GM18517 (cell line): Measurements from ENCODE around the gene MRPL16.
"Not testable (repeated sequence)": the region's sequence is repeated elsewhere in the genome, so short reads cannot be mapped to it uniquely, and the experiment has no call there.

Experiments
- ATAC-seq: cut with Tn5 transposase; IDR thresholded peaks from one replicate; pipeline ENCODE4 v1.9.1; 2021; ENCODE audit warnings: mild to moderate bottlenecking, moderate library complexity; ENCODE audit not compliant: unreplicated experiment

Gene MRPL16

GRCh38 chr11:59810189-59810910 lies at the start of gene MRPL16:
MRPL16 (minus strand) TSS chr11:59810778; CDS start chr11:59810658, 120 bp downstream.
- ATAC-seq = peak; percentile 92

DNA sequence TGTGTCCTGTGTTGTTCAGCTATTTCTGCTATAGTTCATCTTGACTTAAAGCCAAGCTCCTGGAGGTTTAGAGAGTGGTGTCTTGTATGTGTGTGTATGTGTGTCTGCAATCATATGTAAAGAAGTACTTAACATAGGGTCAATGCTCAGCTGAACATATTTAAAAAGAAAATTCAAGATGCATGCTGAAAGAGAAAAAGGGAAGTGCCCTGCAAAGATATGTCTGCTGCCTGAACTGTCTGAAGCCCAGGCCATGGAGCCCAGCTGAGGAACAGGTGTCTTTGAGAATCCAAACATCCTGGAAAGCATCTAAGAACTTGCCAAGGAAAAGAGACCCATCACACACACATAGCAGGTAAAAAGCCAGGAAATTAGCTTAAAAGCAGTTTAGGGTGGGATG lies 49.1 kb upstream of the MRPL16 start:
- ATAC-seq = no peak

GRCh38 chr11:59857439-59858434 lies 47.2 kb upstream of the MRPL16 start:
- no peak for ATAC-seq

- no peak for ATAC-seq
These were observed 44.3 kb upstream of the MRPL16 start for GRCh38 chr11:59854871-59855270.

DNA sequence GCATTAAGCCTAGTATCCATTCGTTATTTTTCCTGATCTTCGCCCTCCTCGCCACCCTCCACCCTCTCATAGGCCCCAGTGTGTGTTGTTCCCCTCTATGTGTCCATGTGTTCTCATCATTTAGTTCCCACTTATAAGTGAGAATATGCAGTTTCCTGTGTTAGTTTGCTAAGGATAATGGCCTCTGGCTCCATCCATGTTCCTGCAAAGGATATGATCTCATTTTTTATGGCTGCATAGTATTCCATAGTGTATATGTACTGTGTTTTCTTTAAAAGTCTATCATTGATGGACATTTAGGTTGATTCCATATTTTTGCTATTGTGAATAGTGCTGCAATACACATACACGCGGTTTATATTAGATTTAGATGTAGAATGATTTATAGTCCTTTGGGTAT lies 40.8 kb upstream of the MRPL16 start:
- ATAC-seq = not testable (repeated sequence)

- ATAC-seq = not testable (repeated sequence)
These were observed 39.0 kb upstream of the MRPL16 start for GRCh38 chr11:59849551-59849950.

DNA sequence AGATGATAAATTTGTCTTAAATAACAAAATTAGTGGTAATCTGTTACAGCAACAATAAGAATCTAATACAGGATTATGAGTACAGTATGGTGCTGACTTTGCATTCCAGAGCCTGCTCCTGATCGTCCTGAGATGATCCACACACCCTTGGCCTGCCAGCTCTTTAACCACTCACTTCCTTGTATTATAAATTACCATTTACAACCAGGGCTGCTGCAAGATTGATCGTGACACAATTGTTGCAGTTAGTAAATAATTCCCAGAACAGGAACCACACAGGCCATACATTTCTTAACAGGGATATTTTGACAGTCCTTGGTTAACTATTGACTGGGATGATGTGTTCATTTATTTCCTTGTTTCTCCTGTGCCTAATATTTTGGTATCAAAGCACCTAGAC lies 38.6 kb upstream of the MRPL16 start:
- ATAC-seq = no peak

- not testable (repeated sequence) for ATAC-seq
These were observed 37.9 kb upstream of the MRPL16 start for GRCh38 chr11:59848439-59848838.

GRCh38 chr11:59847626-59848025 lies 37.0 kb upstream of the MRPL16 start:
- ATAC-seq = no peak

DNA sequence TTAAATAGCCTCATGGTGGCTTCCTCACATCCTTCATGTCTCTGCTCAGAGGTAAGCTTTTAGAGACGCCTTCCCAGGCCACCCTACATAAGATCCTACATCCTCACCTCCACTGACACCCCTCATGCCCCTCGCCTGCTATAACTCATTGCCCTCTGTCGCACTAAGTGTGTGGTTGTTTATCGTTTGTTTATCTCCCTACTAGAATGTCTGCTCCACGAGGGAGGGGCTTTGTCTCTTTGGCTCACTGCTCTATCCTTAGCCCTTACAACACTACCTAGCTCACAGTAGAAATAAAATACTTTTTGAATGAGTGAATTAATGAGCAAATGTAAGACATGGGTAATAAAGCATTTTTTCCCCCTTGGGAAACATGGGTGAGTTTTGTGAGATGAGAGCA lies 36.0 kb upstream of the MRPL16 start:
- no peak for ATAC-seq

- ATAC-seq = no peak
These were observed 34.8 kb upstream of the MRPL16 start, which contains the start of gene CBLIF for GRCh38 chr11:59845399-59845798. CBLIF (minus strand) TSS chr11:59845499; CDS start chr11:59845453, 46 bp downstream.

- ATAC-seq = no peak
These were observed 31.7 kb upstream of the MRPL16 start for GRCh38 chr11:59842316-59842715.

GRCh38 chr11:59841514-59841913 lies 30.9 kb upstream of the MRPL16 start:
- no peak for ATAC-seq

GRCh38 chr11:59839615-59840014 lies 29.0 kb upstream of the MRPL16 start:
- ATAC-seq = no peak

DNA sequence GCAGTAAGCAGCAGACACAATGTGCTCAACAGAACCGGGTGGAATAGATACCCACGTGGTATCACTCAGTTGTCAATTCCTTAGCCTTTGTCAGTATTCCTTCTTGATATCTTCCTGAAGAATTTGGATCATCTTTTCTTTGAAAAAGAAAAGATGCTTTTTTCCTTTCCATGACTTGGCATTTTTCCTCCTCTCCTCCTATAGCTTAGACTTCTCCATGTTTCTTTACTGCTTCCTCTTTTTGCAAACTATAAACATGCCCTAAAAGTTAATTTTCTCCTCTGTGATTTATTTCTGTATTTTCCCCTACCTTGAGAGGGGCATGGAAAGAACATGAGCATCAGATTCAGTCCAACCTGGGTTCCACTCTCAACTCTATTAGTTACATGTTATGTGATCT lies 23.0 kb upstream of the MRPL16 start:
- ATAC-seq = no peak

DNA sequence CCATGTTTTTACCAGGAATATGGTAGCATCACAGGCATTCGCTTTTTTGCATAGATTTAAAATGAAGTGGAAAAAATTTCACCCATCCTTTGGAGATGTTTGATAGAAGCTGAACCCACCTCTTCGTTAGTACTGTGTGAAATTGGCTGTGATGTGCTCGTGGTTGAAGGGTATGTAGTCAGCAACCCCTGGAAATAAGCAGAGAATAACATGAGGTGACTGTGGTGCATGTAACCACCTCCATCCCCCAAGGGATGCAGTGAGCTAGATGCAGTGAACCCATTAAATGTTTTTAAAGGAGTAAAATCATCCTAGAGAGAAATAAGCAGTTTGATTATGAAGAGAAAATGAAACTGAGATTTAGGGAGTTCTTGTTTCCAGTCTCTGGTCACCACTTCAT lies 18.8 kb upstream of the MRPL16 start:
- ATAC-seq = no peak

DNA sequence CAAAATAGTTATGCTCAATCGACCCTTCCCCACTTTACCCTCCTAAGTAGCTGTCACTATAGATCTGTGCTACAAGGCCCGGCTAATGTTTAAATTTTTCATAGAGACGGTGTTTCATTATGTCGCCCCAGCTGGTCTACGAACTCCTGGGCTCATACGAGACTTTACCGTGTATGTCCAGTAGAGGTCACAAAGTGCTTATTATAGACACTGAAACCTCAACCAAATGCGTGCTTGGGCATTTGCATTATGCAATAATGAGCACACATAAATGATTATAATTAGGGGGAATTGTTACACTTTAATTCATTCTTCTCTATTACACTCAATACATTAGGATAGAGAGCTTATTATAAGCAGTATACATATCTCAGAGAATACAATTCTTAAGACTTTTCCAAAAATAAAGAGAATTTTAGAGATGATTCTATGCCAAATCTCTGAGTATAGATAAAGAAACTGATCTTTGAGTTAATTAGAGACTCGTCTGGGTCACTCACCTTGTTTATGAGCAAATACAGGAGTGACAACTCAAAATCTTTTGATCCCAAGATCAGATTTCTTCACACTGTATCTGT lies 12.5 kb upstream of the MRPL16 start:
- peak; percentile 83 for ATAC-seq

DNA sequence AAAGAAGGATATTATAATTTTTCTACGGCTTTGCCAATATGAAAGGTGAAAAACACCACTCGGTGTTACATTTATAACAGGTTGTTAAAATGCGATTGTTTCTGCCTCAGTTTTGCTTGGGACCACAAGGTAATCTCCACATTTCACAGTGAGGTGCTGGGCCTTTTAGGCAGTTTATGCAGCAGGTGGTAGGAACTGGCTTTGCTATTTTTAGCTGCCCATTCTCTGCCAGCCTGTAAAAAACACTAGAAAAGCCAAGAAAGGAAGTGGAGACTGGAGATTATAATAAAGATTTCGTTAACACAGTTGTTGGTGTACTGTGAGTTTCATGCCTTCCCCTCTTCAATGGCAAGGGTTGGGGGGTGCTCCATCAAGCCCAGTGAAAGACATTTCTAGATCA lies 8.0 kb upstream of the MRPL16 start:
- no peak for ATAC-seq

GRCh38 chr11:59816434-59816833 lies 5.9 kb upstream of the MRPL16 start:
- ATAC-seq = not testable (repeated sequence)

GRCh38 chr11:59815754-59816153 lies 5.2 kb upstream of the MRPL16 start:
- no peak for ATAC-seq

DNA sequence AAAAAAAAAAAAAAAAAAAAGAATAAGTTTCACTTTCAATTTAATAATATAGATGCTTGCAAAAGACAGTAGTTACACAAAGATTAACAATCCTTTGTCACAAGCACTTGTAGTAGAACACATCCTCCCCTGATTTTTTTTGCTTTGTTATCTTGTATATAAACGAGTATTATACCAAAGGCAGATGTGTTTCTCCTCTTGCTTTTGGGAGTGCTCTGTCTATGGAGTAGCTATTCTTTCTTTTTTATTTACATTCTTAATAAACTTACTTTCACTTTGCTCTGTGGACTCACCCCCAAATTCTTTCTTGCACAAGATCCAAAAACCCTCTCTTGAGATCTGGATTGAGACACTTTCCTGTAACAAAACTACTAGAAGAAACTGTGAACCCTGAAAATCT lies 3.4 kb upstream of the MRPL16 start:
- no peak for ATAC-seq
